Kasumi-1 (cell line): ENCODE results near the gene NEMP1.
"Not testable (repeated sequence)": the region's sequence is repeated elsewhere in the genome, so short reads cannot be mapped to it uniquely, and the experiment has no call there.

ENCODE experiments used
- DNase-seq, 2 experiments: peaks; one replicate each; lab custom pipeline; 2025; lab: John Stamatoyannopoulos, UW

NEMP1 gene

GRCh38 chr12:57053901-57054300 is 24.7 kb downstream of the NEMP1 start:
- DNase-seq = not testable (repeated sequence)

GRCh38 chr12:57053146-57053545 is 25.4 kb downstream of the NEMP1 start:
- DNase-seq = not testable (repeated sequence)

- DNase-seq = no peak
Measured at GRCh38 chr12:57051011-57051410, 27.6 kb downstream of the NEMP1 start.

- DNase-seq = no peak
Measured at GRCh38 chr12:57049890-57050289, 28.7 kb downstream of the NEMP1 start, which contains the start of gene MYO1A. TSS of gene MYO1A (minus strand) at chr12:57050129. CDS start at chr12:57048323, 1,806 bp downstream.

GRCh38 chr12:57049119-57049446 is 29.5 kb downstream of the NEMP1 start:
- DNase-seq = no peak

GRCh38 chr12:57048423-57049118 is 30.0 kb downstream of the NEMP1 start:
- DNase-seq = no peak

- DNase-seq = no peak
Measured at GRCh38 chr12:57047981-57048380, 30.6 kb downstream of the NEMP1 start.

GRCh38 chr12:57046947-57047890 is 31.4 kb downstream of the NEMP1 start:
- peak; percentile 11 to 34 for DNase-seq

- peak in 1 of 2 experiments; percentile 13 for DNase-seq
Measured at GRCh38 chr12:57046086-57046791, 32.4 kb downstream of the NEMP1 start.

GRCh38 chr12:57044889-57045288 is 33.7 kb downstream of the NEMP1 start:
- DNase-seq = no peak

- DNase-seq = no peak
Measured at GRCh38 chr12:57044468-57044867, 34.1 kb downstream of the NEMP1 start.

- DNase-seq = no peak
Measured at GRCh38 chr12:57042695-57043094, 35.9 kb downstream of the NEMP1 start.

GRCh38 chr12:57040750-57041149 is 37.8 kb downstream of the NEMP1 start:
- peak; percentile 4 to 19 for DNase-seq

- DNase-seq = no peak
Measured at GRCh38 chr12:57040211-57040610, 38.4 kb downstream of the NEMP1 start.

GRCh38 chr12:57039016-57039798 is 39.4 kb downstream of the NEMP1 start:
- no peak for DNase-seq

GRCh38 chr12:57037264-57037663 is 41.3 kb downstream of the NEMP1 start:
- DNase-seq = no peak

- no peak for DNase-seq
Measured at GRCh38 chr12:57033431-57033830, 45.2 kb downstream of the NEMP1 start.

- no peak for DNase-seq
Measured at GRCh38 chr12:57031789-57032188, 46.8 kb downstream of the NEMP1 start.

GRCh38 chr12:57031138-57031725 is 47.4 kb downstream of the NEMP1 start:
- DNase-seq = peak; percentile 67 to 73

- DNase-seq = no peak
Measured at GRCh38 chr12:57029457-57029856, 49.1 kb downstream of the NEMP1 start.

- DNase-seq = no peak
Measured at GRCh38 chr12:57027805-57028153, 50.8 kb downstream of the NEMP1 start.
